Measurements from ENCODE around the gene PTER.

Gene PTER

DNA sequence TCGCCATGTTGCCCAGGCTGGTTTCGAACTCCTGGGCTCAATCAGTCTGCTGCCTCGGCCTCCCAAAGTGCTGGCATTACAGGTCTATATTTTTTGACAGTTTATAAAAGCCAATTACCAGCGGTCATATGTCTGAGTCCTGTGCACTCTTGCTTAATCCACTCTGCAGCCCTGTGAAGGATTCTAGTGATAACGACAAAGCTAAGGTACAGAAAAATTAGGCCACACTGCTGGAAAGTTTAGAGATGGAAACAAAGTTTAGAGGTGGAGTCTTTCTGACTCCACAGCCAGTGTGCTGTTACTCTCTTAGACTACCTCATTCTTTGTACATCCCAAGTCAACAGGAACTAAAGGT, 707 bp downstream of the PTER start:
- Histone ChIP-seq H3K27ac (ENCODE audit: insufficient read depth, low read length, poor library complexity, severe bottlenecking) (peak overlapping the region; percentile 66), H3K9me3 (ENCODE audit: control insufficient read depth, low read length) (no peaks in the 10 kb centered on the region), H3K4me3 (ENCODE audit: insufficient read depth, low read depth, low read length, poor library complexity, severe bottlenecking) (peak overlapping the region; percentile 77), H3K27me3 (replicated peaks; ENCODE audit: control insufficient read depth, insufficient read depth, low read length, poor library complexity, severe bottlenecking) (no peaks in the 10 kb centered on the region), H3K4me1 (ENCODE audit: control insufficient read depth, insufficient read depth, low read length, poor library complexity, severe bottlenecking) (peaks cover 13% of the 10 kb centered on the region), H3K36me3 (ENCODE audit: control insufficient read depth, insufficient read depth, low read length) (no peaks in the 10 kb centered on the region)
- DNase-seq, result no peak

- H3K4me1 ChIP-seq (ENCODE audit: control insufficient read depth, insufficient read depth, low read length, poor library complexity, severe bottlenecking), result peaks cover 13% of the 10 kb centered on the region
- no peak overlapping the region for H3K27ac ChIP-seq (ENCODE audit: insufficient read depth, low read length, poor library complexity, severe bottlenecking)
- H3K9me3 ChIP-seq (ENCODE audit: control insufficient read depth, low read length), result no peaks in the 10 kb centered on the region
- peaks cover 6% of the 10 kb centered on the region for H3K36me3 ChIP-seq (ENCODE audit: control insufficient read depth, insufficient read depth, low read length)
- H3K27me3 ChIP-seq (replicated peaks; ENCODE audit: control insufficient read depth, insufficient read depth, low read length, poor library complexity, severe bottlenecking), result no peaks in the 10 kb centered on the region
- no peak for DNase-seq
- no peak overlapping the region for H3K4me3 ChIP-seq (ENCODE audit: insufficient read depth, low read depth, low read length, poor library complexity, severe bottlenecking)
Observed at GRCh38 chr10:16439295-16439694, 2.5 kb downstream of the PTER start.

DNA sequence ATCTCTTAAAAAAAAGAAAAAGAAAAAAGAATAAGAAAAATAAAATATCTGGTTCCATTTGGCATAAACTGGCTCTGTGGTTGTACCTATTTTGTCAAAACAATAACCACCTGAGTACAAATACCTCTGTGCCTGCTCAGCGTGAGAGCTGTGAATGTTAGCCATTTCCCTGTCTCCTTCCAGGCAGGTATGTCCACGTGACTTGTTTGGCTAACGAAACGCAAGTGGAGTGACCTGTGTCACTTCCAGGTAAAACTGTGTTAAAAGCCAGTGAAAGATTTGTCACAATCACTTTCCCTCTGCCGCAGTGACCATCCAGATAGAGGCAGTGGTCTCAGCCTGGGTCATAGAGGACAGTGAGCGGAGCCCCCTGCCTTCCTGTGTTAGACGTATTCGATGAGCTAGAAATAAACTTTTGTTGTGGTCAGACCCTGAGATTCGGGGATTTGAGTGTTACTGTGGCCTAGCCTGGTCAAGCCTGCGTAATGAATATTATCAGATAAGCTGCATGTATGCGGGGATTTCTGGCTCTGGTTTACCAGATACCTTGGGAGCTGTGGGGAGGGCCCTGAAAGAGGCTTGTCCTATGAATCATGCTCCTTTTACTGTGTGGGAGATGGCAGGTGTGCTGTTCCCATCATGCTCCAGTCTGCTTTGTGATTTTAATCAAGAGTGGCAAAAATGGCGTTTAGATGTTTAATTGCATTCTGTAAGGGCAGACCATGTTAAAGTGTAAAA, 3.8 kb downstream of the PTER start:
- Histone ChIP-seq H3K36me3 (ENCODE audit: control insufficient read depth, insufficient read depth, low read length) (peaks cover 6% of the 10 kb centered on the region), H3K4me1 (ENCODE audit: control insufficient read depth, insufficient read depth, low read length, poor library complexity, severe bottlenecking) (peaks cover 13% of the 10 kb centered on the region), H3K27me3 (replicated peaks; ENCODE audit: control insufficient read depth, insufficient read depth, low read length, poor library complexity, severe bottlenecking) (no peaks in the 10 kb centered on the region), H3K4me3 (ENCODE audit: insufficient read depth, low read depth, low read length, poor library complexity, severe bottlenecking) (peak overlapping the region; percentile 14), H3K9me3 (ENCODE audit: control insufficient read depth, low read length) (no peaks in the 10 kb centered on the region), H3K27ac (ENCODE audit: insufficient read depth, low read length, poor library complexity, severe bottlenecking) (no peak overlapping the region)
- no peak for DNase-seq

DNA sequence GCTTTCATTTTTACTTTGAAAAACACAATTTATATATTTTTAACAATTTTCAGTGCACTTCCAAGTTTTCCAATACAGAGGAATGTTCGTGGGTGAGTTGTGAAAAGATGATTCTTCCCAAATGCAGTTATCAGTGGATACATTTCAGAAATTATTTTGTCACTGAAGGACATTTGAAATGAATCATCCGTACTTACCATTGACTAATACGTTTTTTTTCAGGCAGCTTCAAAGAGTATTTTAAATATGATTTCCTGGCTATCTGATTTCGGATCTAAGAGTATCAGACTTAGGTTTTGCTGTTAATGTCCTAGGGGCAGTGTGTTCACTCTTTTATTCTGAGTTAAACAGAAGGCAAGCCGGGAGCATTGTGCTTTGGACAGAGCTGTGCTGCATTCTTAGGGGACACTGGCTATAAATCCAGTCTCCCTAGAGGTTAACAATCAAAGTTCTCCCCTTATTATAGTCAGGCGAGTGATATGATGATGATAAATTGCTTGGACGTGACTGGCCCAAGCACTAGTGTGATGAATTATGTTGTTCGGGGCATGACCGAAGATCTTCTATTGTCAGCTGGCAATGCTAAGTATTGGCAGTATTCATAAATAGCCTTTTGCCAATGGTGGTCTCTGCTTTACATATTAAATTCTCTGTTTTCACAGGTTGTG, 4.5 kb downstream of the PTER start:
- Histone ChIP-seq H3K9me3 (ENCODE audit: control insufficient read depth, low read length) (no peaks in the 10 kb centered on the region), H3K27me3 (replicated peaks; ENCODE audit: control insufficient read depth, insufficient read depth, low read length, poor library complexity, severe bottlenecking) (no peaks in the 10 kb centered on the region), H3K4me1 (ENCODE audit: control insufficient read depth, insufficient read depth, low read length, poor library complexity, severe bottlenecking) (peaks cover 13% of the 10 kb centered on the region), H3K4me3 (ENCODE audit: insufficient read depth, low read depth, low read length, poor library complexity, severe bottlenecking) (no peak overlapping the region), H3K27ac (ENCODE audit: insufficient read depth, low read length, poor library complexity, severe bottlenecking) (no peak overlapping the region), H3K36me3 (ENCODE audit: control insufficient read depth, insufficient read depth, low read length) (peaks cover 6% of the 10 kb centered on the region)
- no peak for DNase-seq

GRCh38 chr10:16442914-16443313, 6.1 kb downstream of the PTER start:
- DNase-seq, result no peak

DNA sequence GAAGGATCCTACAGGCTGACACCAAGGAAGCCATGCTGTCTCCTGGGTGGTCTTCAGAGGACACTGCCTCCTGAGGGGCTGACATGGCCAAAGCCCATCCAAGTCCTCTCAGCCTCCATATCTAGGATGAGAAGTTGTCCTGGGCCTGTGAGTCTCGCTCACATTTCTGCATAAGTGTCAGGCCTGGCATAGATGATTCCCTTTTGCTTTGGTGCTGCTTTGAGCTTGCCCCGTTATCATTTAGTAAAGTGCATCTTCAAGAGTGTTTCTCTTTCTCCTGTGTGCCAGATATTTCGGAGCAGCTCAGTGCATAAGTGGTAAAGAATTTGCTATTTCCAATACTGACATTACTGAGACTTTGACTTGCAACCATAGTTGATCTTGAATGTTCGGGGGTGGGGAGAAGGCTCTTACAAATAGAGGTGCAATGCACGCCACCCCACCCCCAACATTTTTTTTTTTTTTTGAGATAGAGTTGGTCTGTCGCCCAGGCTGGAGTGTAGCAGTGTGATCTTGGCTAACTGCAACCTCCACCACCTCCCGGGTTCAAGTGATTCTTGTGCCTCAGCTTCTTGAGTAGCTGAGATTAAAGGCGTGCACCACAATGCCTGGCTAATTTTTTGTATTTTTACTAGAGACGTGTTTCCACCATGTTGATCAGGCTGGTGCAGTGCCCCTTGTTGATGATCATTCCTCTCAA, 9.1 kb downstream of the PTER start:
- Histone ChIP-seq H3K4me3 (ENCODE audit: insufficient read depth, low read depth, low read length, poor library complexity, severe bottlenecking) (no peak overlapping the region), H3K36me3 (ENCODE audit: control insufficient read depth, insufficient read depth, low read length) (peaks cover 12% of the 10 kb centered on the region), H3K27me3 (replicated peaks; ENCODE audit: control insufficient read depth, insufficient read depth, low read length, poor library complexity, severe bottlenecking) (no peaks in the 10 kb centered on the region), H3K9me3 (ENCODE audit: control insufficient read depth, low read length) (no peaks in the 10 kb centered on the region), H3K27ac (ENCODE audit: insufficient read depth, low read length, poor library complexity, severe bottlenecking) (no peak overlapping the region), H3K4me1 (ENCODE audit: control insufficient read depth, insufficient read depth, low read length, poor library complexity, severe bottlenecking) (peaks cover 1% of the 10 kb centered on the region)
- no peak for DNase-seq

More at GRCh38 chr10:16442914-16443313, 6.1 kb downstream of the PTER start:
- no peak overlapping the region for H3K4me3 ChIP-seq (ENCODE audit: insufficient read depth, low read depth, low read length, poor library complexity, severe bottlenecking)
- H3K4me1 ChIP-seq (ENCODE audit: control insufficient read depth, insufficient read depth, low read length, poor library complexity, severe bottlenecking), result peaks cover 9% of the 10 kb centered on the region
- no peak overlapping the region for H3K27ac ChIP-seq (ENCODE audit: insufficient read depth, low read length, poor library complexity, severe bottlenecking)
- H3K9me3 ChIP-seq (ENCODE audit: control insufficient read depth, low read length), result no peaks in the 10 kb centered on the region
- H3K27me3 ChIP-seq (replicated peaks; ENCODE audit: control insufficient read depth, insufficient read depth, low read length, poor library complexity, severe bottlenecking), result no peaks in the 10 kb centered on the region
- peaks cover 6% of the 10 kb centered on the region for H3K36me3 ChIP-seq (ENCODE audit: control insufficient read depth, insufficient read depth, low read length)

GRCh38 chr10:16449454-16449853, 12.6 kb downstream of the PTER start:
- no peak for DNase-seq
- H3K36me3 ChIP-seq (ENCODE audit: control insufficient read depth, insufficient read depth, low read length), result peaks cover 6% of the 10 kb centered on the region
- H3K4me1 ChIP-seq (ENCODE audit: control insufficient read depth, insufficient read depth, low read length, poor library complexity, severe bottlenecking), result no peaks in the 10 kb centered on the region
- no peak overlapping the region for H3K4me3 ChIP-seq (ENCODE audit: insufficient read depth, low read depth, low read length, poor library complexity, severe bottlenecking)
- H3K27me3 ChIP-seq (replicated peaks; ENCODE audit: control insufficient read depth, insufficient read depth, low read length, poor library complexity, severe bottlenecking), result no peaks in the 10 kb centered on the region
- no peaks in the 10 kb centered on the region for H3K9me3 ChIP-seq (ENCODE audit: control insufficient read depth, low read length)
- H3K27ac ChIP-seq (ENCODE audit: insufficient read depth, low read length, poor library complexity, severe bottlenecking), result no peak overlapping the region

DNA sequence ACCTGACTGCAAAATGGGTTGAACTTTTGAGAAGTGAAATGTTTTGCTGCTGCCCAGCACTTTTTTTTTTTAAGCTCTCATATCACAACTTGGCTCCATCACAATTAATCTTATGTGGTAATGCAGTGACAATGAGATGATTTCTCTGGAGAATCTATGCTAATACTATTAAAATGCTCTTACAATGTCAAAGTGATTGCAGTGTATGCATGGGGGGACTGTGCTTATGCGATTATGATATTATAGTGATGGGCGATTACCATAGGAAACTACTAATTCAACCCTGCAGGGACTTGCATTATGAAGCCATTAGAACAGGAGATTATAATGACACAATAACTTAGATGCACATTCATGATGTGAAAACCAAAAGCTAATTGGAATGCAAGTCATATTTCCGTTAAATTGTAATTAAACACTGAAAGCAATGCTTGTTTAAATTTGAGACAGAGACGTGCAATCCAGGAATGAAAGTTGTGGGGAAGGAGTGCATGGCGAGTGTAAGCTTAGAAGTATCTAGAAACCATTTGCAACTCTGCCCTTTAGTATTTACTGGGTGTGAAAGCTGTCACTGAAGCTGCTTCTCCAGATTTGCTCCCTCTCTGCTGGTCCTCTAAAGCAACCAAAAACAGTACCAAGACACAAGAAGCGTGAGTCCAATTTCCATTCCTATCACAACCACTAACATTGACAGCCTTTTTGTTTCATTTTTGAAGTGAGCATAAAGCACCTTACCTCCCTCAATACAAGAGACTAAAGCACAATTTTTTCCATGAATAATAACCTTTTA, 21.6 kb downstream of the PTER start:
- no peak overlapping the region for H3K27ac ChIP-seq (ENCODE audit: insufficient read depth, low read length, poor library complexity, severe bottlenecking)
- DNase-seq, result no peak
- no peaks in the 10 kb centered on the region for H3K27me3 ChIP-seq (replicated peaks; ENCODE audit: control insufficient read depth, insufficient read depth, low read length, poor library complexity, severe bottlenecking)
- no peaks in the 10 kb centered on the region for H3K36me3 ChIP-seq (ENCODE audit: control insufficient read depth, insufficient read depth, low read length)
- H3K4me3 ChIP-seq (ENCODE audit: insufficient read depth, low read depth, low read length, poor library complexity, severe bottlenecking), result no peak overlapping the region
- no peaks in the 10 kb centered on the region for H3K4me1 ChIP-seq (ENCODE audit: control insufficient read depth, insufficient read depth, low read length, poor library complexity, severe bottlenecking)
- H3K9me3 ChIP-seq (ENCODE audit: control insufficient read depth, low read length), result no peaks in the 10 kb centered on the region

- no peaks in the 10 kb centered on the region for H3K4me1 ChIP-seq (ENCODE audit: control insufficient read depth, insufficient read depth, low read length, poor library complexity, severe bottlenecking)
- H3K27me3 ChIP-seq (replicated peaks; ENCODE audit: control insufficient read depth, insufficient read depth, low read length, poor library complexity, severe bottlenecking), result no peaks in the 10 kb centered on the region
- no peak for DNase-seq
- peaks cover 3% of the 10 kb centered on the region for H3K36me3 ChIP-seq (ENCODE audit: control insufficient read depth, insufficient read depth, low read length)
- no peaks in the 10 kb centered on the region for H3K9me3 ChIP-seq (ENCODE audit: control insufficient read depth, low read length)
- no peak overlapping the region for H3K27ac ChIP-seq (ENCODE audit: insufficient read depth, low read length, poor library complexity, severe bottlenecking)
- H3K4me3 ChIP-seq (ENCODE audit: insufficient read depth, low read depth, low read length, poor library complexity, severe bottlenecking), result no peak overlapping the region
Observed at GRCh38 chr10:16459423-16459939, 22.7 kb downstream of the PTER start.

Measured in effector memory CD4-positive, alpha-beta T cell (primary cell).